Osteoblast (primary cell): ENCODE results near the gene CCBE1. TPM values are rescaled to one million over a fixed set of nuclear protein-coding genes. Genes with fewer than 3 reads are reported as not detected.
A peak's percentile ranks its signal among the peaks of the same experiment; 100 is the strongest.

Experiments
- DNase-seq: peaks from one replicate; pipeline ENCODE4 v3.0.0; 2011; ENCODE audit warnings: low spot score, mixed read lengths; ENCODE audit not compliant: insufficient read length; ENCODE audit errors: missing footprints
- H2AFZ ChIP-seq: 2 replicates; pipeline ENCODE4 v1.6.0; 2011; ENCODE audit warnings: mild to moderate bottlenecking, low read length
- H3K27ac ChIP-seq: 2 replicates; pipeline ENCODE4 v1.5.1; 2011; ENCODE audit warnings: mild to moderate bottlenecking, low read depth, low read length, moderate library complexity
- H3K27me3 ChIP-seq: 2 replicates; pipeline ENCODE4 v1.6.0; 2012; ENCODE audit warnings: mild to moderate bottlenecking, control low read depth, inconsistent platforms, low read length, moderate library complexity; ENCODE audit not compliant: insufficient read depth
- H3K36me3 ChIP-seq: 2 replicates; pipeline ENCODE4 v1.5.1; 2011; ENCODE audit warnings: mild to moderate bottlenecking, low read length, control low read depth, moderate library complexity; ENCODE audit not compliant: insufficient read depth
- H3K4me1 ChIP-seq: 2 replicates; pipeline ENCODE4 v1.5.1; 2011; ENCODE audit warnings: mild to moderate bottlenecking, low read length, control low read depth, moderate library complexity; ENCODE audit not compliant: insufficient read depth
- H3K4me2 ChIP-seq: 2 replicates; pipeline ENCODE4 v1.6.0; 2011; ENCODE audit warnings: mild to moderate bottlenecking, low read length; ENCODE audit not compliant: insufficient read depth
- H3K4me3 ChIP-seq: fragments of 200-600 bp; sonication (generic); 3 replicates; pipeline ENCODE4 v1.5.1; 2012; ENCODE audit warnings: mild to moderate bottlenecking, low read length, inconsistent platforms; ENCODE audit not compliant: insufficient read depth
- H3K79me2 ChIP-seq: 2 replicates; pipeline ENCODE4 v1.6.0; 2012; ENCODE audit warnings: mild to moderate bottlenecking, low read length, control low read depth, inconsistent platforms; ENCODE audit not compliant: insufficient read depth
- H3K9me3 ChIP-seq: 2 replicates; pipeline ENCODE4 v1.5.1; 2011; ENCODE audit warnings: low read depth, low read length, control low read depth
- H4K20me1 ChIP-seq: 2 replicates; pipeline ENCODE4 v1.6.0; 2012; ENCODE audit warnings: mild to moderate bottlenecking, low read length, control low read depth; ENCODE audit not compliant: insufficient read depth
- CTCF ChIP-seq: IDR thresholded peaks from 2 replicates; pipeline ENCODE4 v1.5.1; 2011; ENCODE audit warnings: mild to moderate bottlenecking, low read depth, low read length, moderate library complexity; ENCODE audit errors: extremely low read depth
- total RNA-seq: library from RNA; depleted of rRNA; stranded (reverse); fragments of >200 nt; gene quantifications from 2 replicates; pipeline ENCODE4 v1.2.3, GENCODE V29; 2012

Gene CCBE1
- total RNA-seq, 1 donor = 51.4 TPM

- Histone ChIP-seq H3K79me2 (no peaks in the 10 kb centered on the region), H3K4me2 (no peak overlapping the region), H3K4me3 (no peak overlapping the region), H3K4me1 (peaks cover 4% of the 10 kb centered on the region), H3K36me3 (no peaks in the 10 kb centered on the region), H2AFZ (no peak overlapping the region), H4K20me1 (no peaks in the 10 kb centered on the region), H3K27me3 (no peaks in the 10 kb centered on the region), H3K9me3 (no peaks in the 10 kb centered on the region), H3K27ac (no peak overlapping the region)
- TF ChIP-seq CTCF = no peak
- DNase-seq = peak; percentile 65
Measured at GRCh38 chr18:59416818-59417217, 280.4 kb downstream of the CCBE1 start.

- no peak overlapping the region for H3K27ac ChIP-seq
- H3K79me2 ChIP-seq = no peaks in the 10 kb centered on the region
- H4K20me1 ChIP-seq = no peaks in the 10 kb centered on the region
- DNase-seq = no peak
- no peaks in the 10 kb centered on the region for H3K9me3 ChIP-seq
- H3K27me3 ChIP-seq = no peaks in the 10 kb centered on the region
- H3K4me3 ChIP-seq = no peak overlapping the region
- no peaks in the 10 kb centered on the region for H3K36me3 ChIP-seq
- TF ChIP-seq CTCF = no peak
- no peak overlapping the region for H2AFZ ChIP-seq
- no peak overlapping the region for H3K4me2 ChIP-seq
- H3K4me1 ChIP-seq = peaks cover 2% of the 10 kb centered on the region
Measured at GRCh38 chr18:59414111-59414653, 283.0 kb downstream of the CCBE1 start.

- H3K4me2 ChIP-seq = no peak overlapping the region
- no peaks in the 10 kb centered on the region for H3K27me3 ChIP-seq
- no peak overlapping the region for H3K27ac ChIP-seq
- H3K4me3 ChIP-seq = no peak overlapping the region
- H3K79me2 ChIP-seq = no peaks in the 10 kb centered on the region
- H3K9me3 ChIP-seq = no peaks in the 10 kb centered on the region
- H3K36me3 ChIP-seq = no peaks in the 10 kb centered on the region
- no peaks in the 10 kb centered on the region for H3K4me1 ChIP-seq
- no peak overlapping the region for H2AFZ ChIP-seq
- TF ChIP-seq CTCF = peak; percentile 96
- DNase-seq = peak; percentile 96
- no peaks in the 10 kb centered on the region for H4K20me1 ChIP-seq
Measured at GRCh38 chr18:59402432-59403090, 294.7 kb downstream of the CCBE1 start.

GRCh38 chr18:59400407-59400806, 296.8 kb downstream of the CCBE1 start:
- H3K27ac ChIP-seq = no peak overlapping the region
- no peak for DNase-seq
- no peak for TF ChIP-seq CTCF
- H4K20me1 ChIP-seq = no peaks in the 10 kb centered on the region
- no peaks in the 10 kb centered on the region for H3K9me3 ChIP-seq
- H3K4me1 ChIP-seq = no peaks in the 10 kb centered on the region
- no peak overlapping the region for H2AFZ ChIP-seq
- no peaks in the 10 kb centered on the region for H3K27me3 ChIP-seq
- no peaks in the 10 kb centered on the region for H3K79me2 ChIP-seq
- H3K36me3 ChIP-seq = no peaks in the 10 kb centered on the region
- H3K4me3 ChIP-seq = no peak overlapping the region
- H3K4me2 ChIP-seq = no peak overlapping the region
